COLO829 (cell line): ENCODE measurements around the gene TNNT2.

Experiments
- DNase-seq: peaks from one replicate; pipeline ENCODE4 v3.0.0; 2012; ENCODE audit warnings: low spot score

The TNNT2 gene

GRCh38 chr1:201377611-201378092 is at the start of gene TNNT2:
TNNT2 (minus strand) TSS chr1:201377680; CDS start chr1:201373254, 4,426 bp downstream.
- DNase-seq = no peak

DNA sequence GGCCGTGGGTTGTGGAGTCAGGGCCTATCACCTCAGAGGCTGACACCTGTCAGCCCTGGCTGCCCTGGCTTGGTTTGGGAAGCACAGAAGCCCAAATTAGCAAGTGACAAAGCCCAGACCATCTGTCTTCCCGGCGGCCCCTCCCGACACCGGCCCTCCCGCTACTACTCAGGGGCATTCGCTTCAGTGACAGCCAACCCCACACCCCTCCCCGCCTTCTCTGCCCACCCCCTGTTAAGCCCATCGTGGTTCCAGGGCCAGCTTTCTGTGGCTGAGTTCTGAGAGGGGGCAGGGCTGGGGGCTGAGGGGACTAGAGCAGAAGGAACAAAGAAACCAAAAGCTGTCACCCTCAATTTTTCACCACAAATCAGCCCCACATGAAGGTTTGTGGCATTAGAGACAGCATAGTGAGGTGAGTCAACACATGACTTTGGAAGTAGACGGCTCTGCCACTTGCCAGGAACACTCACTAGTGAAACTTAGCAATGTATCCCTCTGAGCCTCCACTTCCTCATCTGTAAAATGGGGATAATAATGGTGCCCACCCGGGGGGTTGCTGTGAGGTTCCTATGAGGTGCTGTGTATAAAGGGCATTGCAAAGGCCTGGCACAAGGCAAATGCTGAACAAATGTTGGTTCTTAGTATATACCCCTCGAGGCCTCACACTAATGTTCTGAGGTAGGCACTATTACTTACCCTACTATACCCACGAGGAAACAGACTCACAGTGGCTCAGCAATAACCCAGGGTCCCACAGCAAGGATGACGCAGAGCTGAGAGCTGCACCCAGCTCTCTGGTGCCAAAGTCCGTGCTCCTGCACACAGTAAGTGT is 49.2 kb upstream of the TNNT2 start:
- no peak for DNase-seq

GRCh38 chr1:201424146-201424545 is 46.7 kb upstream of the TNNT2 start:
- no peak for DNase-seq

DNA sequence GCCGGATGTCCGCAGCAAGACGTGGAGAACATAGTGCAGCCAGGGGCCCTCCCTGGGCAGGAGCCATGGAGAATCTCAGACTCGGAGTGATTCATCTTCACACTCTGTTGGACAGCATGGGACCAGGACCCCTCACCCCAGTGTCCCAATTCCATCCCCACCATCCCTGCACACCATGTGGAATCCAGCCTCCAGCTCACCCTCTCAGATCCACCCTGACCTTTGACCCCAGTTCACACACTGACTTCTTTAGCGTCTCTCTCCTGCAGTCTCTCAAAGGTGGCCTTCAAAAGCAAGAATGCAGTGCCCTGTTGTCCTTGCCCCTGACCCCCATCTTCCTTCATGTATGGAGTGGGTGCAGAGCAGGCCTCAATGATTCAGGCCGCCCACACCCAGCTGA is 46.2 kb upstream of the TNNT2 start:
- no peak for DNase-seq

DNA sequence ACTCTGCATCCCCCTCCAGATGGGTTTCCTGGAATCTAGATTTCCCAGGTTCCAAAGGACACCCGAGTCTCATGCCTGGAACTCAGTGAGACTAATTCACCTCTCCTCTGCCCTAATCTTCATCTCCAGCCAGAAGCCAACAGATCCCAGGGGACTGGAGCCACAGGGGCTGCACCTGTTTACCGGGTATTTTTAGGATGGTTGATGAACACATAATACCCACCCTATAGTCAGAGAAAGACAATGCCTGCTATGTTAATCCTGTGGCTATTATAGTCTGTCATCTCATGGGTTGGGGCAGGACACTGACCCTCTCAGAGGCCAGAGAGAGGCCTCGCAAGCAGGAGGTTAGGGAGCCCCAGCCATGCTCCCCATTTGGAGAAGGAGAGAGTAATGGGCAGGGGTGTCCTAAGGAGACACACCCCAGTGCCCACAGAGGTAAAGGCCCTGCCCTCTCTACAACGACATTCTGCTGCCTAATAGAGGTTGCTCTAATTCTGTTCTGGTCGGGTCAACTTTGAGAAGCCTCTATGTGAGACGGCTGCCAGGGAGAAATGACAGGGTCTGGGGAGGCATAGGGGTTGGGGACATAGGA is 45.1 kb upstream of the TNNT2 start:
- DNase-seq = no peak

DNA sequence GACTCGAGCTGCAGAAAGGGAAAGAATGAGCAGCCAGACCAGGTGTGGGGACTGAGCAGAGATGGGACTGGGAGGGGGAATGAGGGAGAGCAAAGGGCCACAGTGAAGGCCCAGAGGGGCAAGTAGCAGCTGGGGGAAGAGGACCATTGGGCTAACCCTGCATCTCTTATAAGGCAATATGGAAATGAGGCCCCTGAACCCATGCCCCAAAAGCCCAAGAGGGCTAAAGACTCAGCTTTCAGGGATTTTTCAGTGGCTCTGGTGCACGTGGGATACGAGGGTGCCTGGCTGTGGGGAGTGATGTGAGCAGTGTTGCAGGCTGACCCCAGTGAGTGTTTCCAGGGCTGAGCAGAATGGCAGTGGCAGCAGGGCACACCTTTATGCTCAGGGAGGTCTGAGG is 44.5 kb upstream of the TNNT2 start:
- DNase-seq = no peak

DNA sequence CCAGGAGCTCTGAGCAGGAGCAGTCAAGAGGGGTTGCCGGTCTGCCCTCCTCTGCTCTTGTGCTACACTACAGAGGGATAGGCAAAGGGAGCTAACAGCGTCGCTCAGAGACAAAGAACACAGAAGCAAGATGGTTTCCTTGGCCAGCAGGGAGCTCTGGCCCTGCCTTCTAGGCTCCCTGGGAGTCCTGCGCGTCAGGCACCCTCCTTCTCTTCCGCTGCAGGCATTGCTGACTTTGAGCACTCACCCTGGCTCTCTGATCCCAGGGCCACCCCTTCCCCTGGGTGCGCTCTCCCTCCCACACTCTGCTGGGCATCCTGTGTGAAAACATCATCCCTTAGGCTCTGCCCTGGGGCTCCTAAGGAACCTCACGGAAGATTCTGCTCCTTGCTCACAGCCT is 43.6 kb upstream of the TNNT2 start:
- no peak for DNase-seq

GRCh38 chr1:201420608-201421002 is 43.1 kb upstream of the TNNT2 start:
- no peak for DNase-seq

- DNase-seq = no peak
Observed at GRCh38 chr1:201419746-201420607, 42.5 kb upstream of the TNNT2 start.

DNA sequence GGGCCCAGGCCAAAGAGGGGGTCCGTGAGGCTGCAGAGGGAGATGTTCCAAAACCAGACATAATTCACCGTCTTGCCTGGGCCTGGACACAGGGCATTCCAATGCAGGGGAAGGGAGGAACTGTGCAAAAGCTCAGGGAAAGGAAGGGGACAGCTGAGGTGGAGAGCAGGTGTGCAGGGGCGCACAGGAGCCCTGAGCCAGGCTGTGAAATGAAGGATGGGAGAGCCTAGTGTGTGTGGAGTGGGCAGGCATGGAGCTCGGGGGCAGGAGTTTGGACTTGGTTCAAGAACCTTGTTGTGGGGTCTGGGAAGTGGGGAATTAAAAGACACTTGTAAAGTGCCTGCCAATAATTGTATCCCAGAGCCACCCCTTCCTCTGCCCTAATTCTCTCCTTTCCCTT is 41.8 kb upstream of the TNNT2 start:
- DNase-seq = no peak

DNA sequence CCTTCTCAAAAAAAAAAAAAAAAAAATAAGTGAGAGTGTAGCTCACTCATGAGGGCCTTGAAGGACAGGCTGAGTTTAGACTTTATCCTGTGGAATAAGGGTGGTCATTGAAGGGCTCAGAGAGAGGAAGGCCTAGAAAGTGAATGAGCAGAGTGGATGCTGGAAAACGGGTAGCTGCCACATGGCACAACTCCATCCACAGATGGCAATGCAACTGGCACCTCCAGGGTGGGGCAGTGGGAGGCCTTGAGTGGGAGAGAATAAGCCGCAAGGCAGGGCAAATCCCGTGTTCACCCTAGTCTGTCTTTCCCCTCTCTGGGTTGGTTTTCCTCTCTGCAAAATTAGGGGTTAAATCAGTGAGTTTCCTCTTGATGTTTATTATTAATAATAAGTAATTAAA is 41.0 kb upstream of the TNNT2 start:
- DNase-seq = no peak

GRCh38 chr1:201414051-201414738 is 36.7 kb upstream of the TNNT2 start:
- no peak for DNase-seq

DNA sequence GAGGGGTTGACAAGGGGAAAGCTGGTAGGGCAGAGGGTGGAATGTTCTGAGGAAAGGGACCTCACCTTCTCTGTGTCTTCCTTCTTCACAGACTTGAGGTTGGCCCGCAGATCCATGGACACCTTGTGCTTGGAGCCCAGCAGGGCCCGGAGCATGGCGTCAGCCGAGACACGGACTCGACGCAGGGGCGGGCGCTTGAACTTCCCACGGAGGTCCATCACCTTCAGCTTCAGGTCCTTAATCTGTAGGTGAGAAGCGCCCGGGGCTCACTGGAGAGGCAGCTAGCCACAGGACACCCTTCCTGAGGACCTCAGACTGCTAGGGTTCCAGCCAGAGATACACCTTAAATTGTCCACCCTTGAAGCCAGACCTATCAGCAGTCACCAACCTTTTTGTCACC is 33.8 kb upstream of the TNNT2 start:
- no peak for DNase-seq

DNA sequence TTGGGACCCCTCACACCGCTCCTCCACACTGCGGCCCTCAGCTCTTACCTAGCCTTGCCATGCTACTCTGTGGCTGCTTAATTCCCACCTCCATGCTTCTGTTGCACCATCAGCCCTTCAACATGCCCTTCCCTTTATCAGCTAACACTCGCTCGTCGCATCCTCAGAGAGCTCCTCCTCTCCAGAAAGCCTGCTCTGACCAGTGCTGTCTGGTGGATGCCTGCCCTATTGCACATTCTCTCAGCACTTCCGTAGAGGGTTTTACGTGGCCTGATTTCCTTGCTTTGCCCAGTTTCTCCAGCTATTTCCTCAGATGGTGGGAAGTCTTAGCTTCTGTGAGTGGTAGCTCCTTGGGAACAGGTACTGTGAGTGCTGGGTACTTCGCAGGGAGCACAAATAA is 32.0 kb upstream of the TNNT2 start:
- no peak for DNase-seq

DNA sequence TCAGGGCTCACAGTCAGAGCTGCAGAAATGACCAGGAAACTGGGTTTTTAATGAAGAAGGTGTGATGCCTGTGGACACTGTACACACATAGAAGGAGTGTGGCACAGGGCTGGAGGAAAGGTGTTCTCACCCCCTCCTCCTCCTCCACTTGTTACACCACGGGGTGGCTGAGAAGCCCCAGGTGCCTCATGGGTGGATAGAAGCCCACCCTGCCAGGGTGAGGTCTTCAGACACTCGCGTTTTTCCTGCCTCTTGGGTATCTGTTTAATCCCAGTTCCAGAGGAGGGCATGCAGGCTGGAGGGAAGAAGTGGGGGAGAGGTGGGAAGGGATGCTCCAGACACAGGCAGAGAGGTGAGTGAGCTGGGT is 31.3 kb upstream of the TNNT2 start:
- no peak for DNase-seq

DNA sequence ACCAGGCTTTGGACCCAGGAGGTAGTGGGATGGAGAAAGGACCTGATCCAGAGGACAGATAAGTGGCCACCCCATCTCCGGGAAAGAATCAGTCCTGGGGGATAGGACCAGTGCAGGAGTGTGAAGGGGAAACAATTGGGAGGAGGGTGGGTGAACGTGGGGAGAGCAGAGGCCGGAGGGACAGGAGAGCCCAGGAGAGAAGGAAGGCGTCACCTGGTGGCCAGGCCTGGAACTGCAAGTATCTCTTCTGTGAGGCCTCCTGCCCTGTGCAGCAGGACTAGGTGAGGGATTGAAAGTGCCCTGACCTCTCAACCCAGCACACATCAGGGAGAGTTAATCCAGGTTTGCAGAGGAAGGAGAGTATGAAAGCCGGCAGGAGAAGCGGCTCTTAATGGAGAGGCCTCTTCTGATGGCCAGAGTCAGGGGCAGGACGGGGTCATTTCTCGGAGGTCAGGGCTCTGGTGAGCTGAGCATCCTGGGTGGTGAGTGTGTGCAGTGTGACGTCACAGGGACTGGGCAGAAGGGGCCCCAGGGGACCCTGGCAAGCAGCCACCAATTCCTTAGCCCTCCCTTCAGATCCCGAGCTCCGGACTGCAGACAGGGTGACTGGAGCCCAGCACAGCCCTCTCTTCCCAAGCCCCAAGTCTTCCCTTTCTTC is 30.8 kb upstream of the TNNT2 start:
- DNase-seq = peak; percentile 88

DNA sequence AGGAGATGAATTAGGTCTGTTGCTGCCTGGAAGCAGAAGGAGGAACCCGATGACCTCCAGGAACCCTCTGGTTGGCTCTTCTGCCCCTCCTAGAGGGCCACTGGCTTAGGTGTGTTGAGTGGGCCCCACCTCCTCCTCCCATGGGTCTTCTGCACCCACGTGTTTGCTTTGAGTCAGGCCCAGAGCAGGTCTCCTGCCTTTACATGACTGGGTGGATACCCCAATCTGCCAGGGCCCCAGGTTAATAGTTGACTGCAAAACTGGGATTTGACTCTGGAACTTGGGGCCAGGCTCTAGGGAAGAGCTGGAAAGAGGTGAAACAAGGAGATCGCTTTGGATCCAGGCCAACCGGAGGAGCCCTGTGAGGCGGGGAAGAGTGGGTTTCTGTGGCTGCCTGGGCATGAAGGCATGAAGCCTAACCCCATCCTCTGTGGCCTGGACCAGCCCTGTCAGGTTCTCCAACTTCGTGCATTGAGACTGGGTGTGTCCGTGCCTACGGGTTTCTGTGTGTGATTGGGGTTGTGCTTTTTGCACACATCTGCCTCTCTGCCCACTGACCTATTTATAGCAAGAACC is 29.4 kb upstream of the TNNT2 start:
- no peak for DNase-seq

GRCh38 chr1:201405484-201405831 is 28.0 kb upstream of the TNNT2 start:
- DNase-seq = no peak

- no peak for DNase-seq
Observed at GRCh38 chr1:201404722-201405483, 27.4 kb upstream of the TNNT2 start.

DNA sequence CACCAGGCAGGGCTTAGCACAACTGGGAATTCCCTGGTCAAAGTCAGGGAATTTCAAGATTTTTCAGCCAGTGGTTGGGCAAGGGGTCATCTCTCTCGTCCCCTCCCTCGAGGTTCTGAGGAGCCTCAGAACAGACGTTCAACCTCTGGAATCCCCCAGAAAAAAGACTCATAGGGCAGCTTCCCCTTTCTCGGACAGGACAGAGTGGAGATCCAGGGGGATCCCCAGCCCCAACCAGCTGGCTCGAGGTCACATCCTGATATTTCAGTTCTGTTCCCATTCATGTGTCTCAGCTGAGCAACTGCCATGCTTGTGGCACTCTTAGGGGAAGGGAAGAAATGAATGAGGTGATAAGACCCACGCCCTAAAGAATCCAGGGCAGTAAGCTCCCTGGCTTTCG is 26.6 kb upstream of the TNNT2 start:
- DNase-seq = no peak

DNA sequence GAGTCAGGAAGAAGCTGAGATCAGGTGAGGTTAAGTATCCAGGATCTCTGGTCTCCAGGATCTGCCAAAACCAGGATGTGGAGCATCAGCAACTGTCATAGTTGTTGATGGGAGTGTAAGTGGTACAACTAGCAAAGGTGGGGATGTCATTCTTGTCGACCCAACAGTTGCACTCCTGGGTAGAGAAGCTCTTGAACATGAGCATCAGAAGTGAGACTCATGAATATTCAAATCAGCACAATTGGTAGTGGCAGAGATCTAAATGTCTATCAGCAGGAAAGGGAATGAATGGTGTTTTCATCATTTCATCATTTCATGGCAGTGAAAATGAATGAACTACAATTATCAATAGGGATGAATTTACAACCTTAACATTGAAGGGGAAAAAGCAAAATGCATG is 25.9 kb upstream of the TNNT2 start:
- DNase-seq = no peak
